HG03457 (cell line): Measurements from ENCODE around the gene OSBP2.

Experiments
- ATAC-seq: cut with Tn5 transposase; IDR thresholded peaks from one replicate; pipeline ENCODE4 v1.9.1; 2021; ENCODE audit warnings: moderate number of reproducible peaks; ENCODE audit not compliant: unreplicated experiment

OSBP2 gene

DNA sequence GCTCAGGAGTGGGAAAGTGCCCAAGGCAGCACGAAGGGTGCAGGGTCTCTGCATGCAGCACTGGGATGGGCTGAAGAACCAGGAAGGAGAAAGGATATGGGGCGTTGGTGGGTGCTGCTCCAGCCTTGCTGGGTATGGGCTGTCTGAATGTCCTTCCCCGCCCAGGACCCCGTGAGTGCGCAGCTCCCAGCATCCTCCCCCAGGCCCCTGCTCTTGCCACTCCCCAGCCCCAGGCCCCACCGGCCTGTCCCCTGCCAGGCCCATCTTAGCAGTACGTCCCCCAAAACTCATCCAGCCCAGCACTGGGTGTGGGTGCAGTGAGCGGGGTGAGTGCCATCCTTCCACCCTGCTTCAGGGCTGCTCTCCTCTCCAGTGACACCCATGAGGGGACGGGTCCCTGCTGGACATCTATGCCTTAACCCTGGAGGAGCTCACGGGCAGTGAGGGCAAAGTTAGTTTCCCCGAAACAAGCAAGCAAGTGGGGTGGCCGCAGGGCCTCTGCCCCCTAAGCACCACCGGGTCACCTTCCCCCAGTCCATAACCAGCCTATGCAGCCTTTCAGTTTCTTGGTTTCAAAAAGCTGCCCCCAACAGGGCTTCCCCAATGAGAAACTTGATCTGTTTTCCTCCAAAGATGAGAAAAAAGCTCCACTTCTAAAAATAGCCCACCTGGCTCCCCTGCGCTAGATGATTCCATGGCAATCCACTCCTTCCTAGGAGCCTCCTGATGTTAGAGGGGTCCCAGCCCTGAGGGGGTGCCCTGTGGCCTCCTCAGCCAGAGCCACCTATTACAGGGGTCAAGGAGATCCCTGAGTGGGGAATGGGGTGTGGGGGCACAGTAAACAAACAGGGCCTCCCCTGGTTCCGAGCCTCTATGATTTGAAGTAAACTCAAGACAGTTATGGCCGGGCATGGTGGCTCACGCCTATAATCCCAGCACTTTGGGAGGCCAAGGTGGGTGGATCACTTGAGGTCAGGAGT is 170.1 kb downstream of the OSBP2 start:
- no peak for ATAC-seq

DNA sequence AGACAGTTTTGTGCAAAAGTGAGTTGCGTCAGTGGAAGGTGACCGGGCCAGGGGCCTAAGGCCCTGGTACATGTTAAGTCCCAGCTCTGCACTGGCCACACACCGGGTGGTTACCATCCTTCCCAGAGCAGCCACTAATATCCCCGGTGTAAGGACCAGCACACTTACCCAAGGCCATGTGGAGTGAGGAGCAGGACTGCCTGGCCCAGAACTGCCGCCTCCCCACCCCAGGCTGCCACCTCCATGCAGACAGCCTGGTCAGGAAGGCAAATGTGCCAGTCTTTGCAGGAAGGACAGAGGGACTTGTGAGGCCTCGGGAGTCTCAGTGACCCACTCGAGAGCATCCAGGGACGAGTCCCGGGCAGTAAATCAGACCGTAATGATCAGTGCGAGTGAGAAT is 171.0 kb downstream of the OSBP2 start:
- no peak for ATAC-seq

DNA sequence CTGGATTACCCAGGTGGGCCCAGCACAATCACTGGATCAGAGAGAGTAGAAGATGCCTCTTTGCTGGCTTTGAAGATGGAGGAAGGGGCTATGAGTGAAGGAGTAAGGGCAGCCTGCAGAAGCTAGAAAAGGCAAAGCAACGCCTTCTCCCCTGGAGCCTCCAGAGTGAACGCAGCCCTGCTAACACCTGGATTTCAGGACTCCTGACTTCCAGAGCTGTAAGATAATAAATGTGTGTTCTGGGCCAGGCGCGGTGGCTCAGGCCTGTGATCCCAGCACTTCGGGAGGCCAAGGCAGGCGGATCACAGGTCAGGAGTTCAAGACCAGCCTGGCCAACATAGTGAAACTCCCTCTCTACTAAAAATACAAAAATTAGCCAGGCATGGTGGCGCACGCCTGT is 171.5 kb downstream of the OSBP2 start:
- no peak for ATAC-seq

DNA sequence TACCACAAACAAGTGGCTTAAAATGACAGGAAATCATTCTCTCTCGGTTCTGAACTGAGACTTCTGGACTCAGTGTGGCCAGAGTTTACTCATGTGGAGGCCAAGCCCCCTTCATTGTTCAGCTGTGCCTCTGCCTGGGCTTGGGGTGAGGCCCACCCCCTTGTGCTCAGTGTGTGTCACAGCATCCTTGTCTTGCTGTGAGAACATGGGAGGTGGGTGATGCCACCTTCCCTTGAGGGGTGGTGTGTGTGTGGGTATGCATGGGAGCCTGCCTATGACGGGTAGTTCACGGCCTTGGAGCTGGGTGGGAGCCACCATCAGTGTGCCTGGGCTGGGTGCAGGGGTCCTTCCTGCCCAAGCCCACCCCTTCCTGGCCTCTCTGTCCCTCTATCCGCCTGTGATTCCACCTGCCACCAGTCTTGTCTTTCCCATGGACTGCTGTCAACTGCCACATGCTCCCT is 172.2 kb downstream of the OSBP2 start:
- no peak for ATAC-seq

DNA sequence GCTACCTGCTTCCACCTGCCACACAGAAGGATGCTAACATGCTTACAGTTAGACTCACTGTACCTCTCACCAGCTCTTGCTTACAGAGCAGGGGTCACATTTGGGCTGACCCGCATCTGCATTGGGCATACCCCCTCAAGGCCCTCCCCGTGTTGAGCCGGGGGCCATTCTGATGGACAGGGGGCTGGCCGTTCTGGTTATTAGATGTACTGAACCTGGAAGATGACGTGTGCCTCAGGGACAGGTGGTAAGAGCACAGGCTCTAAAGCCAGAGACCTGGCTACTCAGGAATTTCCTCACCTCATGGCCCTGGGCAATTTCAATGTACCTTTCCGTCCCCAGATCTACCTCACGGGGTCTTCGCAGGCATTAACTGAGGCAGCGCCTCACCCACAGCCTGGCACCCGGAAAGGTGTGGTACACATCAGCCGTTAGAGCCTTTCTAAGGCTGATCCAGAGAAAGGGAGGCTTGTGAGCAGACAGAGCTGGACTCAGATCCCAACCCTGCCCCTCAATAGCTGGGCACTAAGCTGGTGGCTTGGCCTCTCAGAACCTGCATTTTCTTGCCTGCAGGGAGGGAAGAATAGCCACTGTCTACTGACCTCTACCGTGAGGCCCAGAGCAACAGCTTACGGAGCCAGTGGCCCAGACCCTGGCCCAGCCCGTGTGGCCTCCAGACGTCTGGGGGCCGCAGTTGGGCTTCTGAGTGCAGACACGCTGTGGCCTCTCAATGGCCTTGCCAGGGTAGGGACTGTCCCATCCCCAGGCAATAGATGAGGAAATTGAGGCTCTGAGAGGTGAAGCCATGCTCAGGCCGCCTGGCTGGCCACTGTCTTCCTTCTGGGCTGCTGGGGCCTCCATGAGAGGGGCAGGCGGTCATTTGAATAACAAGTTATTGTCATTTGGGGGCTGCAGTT is 173.3 kb downstream of the OSBP2 start:
- no peak for ATAC-seq

DNA sequence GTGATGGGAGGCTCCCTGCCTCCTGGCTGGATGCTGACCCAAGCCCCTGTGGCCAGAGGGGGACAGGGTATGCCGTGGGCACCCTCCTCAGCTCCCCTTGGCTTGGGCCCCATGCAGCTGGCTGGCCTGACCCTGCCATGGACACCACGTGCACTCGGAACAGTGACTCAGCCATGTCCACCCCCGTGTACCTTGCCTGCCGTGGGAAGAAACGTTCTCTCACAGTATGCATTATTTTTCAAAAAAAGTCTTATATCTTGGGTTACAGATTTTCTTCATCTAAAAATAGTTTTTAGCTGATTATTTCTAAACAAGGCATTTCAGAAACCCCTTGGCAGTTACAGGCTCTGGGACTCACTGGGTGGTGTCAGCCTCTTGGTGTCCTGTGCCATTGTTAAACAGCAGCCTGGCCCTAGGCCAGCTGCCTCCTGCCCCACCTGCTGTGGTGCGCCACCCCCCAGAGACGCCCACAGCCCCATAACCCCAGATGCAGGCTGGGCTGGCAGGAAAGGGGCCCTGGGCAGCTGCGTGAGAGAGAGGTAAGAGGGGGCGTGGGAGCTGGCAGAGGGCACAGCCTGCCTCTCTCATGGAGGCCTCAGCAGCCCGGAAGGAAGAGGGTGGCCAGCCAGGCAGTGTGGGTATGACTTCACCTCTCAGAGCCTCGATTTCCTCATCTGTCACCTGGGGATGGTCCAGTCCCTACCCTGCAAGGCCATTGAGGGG is 174.2 kb downstream of the OSBP2 start:
- ATAC-seq: no peak

DNA sequence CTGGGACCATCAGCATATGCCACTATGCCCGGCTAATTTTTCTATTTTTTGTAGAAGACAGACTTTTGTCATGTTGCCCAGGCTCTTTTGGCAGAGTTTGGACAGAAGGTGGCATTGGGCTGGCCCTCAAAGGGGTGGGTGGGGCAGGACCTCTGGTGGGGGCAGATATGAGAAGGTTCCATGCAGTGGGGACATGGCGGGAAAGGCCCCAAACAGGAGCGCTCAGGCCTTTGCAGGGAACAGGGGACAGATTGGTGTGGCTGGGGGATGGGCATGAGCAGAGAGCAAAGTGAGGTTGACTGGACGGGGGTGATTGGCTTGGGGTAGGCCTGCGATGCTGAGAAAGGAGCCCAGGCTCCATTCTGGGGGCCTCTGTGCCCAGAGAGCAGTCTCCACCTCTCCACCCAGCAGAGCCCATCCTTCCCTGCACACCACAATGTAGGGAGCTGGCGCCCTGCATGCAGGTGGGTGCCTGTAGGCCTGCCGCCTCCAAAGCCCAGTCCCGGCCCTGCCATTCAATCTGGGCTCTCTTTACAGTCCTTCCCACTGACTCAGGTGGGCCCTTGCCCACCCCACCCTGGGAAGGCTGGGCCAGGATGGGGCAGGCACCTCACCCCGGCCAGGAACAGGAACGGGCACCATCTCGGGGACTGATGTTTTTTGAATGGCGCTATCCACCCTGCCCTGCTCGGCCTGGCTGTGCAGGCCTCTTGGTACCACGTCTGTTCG is 175.2 kb downstream of the OSBP2 start:
- no peak for ATAC-seq

DNA sequence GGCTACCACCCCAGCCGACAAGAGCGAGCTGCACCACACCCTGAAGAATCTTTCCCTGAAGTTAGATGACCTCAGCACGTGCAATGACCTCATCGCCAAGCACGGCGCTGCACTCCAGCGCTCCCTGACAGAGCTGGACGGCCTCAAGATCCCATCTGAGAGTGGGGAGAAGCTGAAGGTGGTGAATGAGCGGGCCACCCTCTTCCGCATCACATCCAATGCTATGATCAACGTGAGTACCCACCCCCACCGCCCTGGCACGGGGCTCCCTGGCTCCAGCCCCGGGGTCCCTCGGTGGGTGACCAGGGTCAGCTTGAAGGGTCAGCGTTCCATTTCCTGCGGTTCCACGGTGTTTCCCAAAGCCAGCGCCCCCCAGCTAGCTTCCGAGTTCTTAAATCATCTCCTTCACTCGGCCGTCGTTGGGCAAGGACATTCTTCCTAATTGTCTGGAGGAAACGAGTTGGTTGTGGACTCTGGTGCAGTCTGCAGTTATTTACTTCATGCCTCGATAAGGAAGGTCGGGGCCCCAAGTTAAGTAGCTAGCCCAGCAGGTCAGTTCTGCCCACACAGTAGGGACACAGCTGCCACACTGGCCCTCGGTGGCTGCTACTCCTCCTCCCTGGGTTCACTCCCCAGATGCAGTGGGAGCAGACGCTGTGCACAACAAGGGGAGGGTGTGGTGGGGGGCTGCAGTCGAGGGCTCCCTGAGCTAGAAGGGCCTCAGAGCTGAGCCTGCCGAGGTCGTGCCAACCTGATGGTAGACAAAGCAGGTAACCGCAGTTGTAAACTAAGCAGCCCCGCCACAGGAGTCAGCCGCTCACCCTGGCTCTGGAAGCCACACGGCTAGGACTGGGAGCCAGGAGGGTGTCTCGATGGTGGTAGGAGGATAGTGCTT is 176.0 kb downstream of the OSBP2 start:
- no peak for ATAC-seq

DNA sequence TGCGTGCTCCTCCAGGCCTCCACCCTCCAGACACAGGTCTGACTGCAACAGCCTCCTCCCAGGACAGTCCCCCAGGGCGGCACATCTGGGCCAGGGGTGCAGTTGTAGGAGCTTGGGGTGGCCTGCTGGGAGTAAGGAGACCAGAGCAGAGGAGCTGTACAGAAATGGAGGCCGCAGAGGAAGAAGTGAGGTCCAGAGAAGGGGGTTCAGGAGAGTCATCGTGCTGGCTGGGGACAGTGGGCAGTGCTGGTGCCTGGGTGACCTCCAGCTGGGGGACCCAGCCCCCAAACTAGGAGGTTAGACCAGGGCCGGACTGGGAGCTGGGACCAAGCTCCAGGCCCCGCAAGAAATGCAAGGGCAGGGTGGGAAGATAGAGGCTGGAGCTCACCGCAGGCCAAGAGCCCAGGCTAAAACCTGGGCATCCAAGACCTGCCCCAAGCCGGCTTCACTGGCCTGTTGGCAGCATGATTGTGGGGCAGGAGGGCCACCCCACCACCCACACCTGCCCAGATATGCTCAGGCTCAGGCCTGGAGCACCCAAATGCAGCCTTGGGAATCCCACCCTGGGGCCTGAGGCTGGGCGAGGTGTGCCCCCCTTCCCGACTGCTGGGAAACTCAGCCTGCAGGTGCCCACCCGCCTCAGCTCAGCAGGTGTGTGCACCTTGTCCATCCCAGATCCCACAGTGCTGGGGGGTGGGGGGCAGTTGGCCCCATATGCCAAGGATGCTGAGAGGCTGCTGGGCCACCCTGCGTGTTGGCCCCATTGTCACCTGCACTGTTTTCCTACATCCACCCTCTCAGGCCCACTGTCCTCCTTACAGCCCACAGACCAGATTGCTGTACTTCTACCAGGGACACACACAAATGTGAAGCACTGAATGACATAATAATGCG is 177.0 kb downstream of the OSBP2 start:
- ATAC-seq: no peak

DNA sequence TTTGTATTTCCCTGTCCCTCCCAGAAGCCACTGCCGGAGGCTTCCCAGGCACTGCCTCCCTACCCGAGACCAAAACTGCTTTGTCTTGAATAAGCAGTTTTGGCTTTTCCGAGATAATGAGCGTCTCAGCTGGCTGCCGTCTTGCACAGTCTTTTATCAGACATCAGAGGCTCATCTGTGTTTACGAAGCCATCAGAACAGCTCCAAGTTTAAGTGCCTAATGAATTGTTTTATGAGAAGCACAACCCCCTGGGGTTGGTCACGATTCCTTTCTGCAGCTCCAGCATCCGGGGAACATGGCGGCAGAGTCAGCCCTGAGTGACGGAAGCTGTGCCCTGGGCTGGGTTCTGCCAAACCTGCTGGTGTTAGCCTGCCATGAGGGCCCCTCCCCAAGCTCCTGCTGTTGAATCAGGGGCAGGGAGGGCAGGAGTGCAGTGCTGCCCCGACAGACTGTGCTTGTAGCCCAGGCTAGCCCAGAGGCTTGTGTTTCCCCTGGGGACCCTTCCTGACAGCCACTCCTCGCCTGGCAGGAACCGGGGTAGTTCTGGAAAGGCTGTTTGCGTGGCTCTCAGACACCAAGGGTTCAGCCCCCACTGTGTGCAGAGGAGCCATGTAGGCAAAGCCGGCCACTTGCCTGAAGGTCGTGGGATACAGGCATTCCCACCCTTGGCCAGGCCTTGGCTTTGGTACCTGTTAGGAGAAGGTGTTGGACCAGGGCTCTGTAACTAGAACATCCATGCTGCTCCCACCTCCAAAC is 177.8 kb downstream of the OSBP2 start:
- ATAC-seq: no peak

DNA sequence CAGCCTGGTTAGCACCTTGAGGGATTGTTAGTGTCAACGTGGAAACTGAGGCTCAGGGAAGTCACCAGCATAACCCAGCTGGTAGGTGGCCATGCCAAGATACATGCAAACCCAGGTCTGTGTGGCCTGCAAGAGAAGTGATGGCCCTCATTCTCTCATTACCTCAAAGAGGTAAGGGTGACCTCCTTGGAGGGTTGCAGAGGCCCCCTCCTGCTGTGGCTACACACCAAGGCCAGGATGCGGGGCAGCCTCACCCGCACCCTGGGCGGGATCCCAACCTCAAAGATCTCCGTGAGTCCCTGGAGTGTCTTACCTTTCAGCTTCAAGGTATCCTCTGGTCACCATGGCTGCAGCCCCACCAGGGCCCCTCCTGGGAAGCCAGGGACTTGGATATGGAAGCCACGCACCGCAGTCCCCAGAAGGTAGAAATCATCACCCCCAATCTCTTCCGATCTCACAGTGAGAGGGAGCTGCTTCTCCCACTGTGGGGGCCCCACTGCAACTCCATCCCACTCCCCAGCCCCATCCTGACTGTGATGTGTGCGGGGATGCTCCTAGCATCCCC is 178.5 kb downstream of the OSBP2 start:
- no peak for ATAC-seq

DNA sequence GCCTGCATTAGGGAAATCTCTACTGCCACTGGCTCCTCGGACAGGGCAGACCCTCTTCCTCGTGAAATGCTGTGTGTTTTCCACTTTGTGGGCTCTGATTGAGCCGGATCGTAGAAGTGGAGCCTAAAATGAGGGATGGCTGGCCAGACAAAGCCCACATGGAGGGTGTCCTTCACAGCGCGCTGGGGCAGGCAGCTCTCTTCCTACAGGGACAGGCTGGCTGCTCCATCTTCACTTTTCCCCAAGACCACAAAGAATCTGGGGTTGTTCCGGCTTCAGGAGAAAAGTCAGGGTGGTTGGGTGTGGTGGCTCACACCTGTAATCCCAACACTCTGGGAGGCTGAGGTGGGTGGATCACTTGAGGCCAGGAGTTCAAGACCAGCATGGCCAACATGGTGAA is 179.0 kb downstream of the OSBP2 start:
- no peak for ATAC-seq

DNA sequence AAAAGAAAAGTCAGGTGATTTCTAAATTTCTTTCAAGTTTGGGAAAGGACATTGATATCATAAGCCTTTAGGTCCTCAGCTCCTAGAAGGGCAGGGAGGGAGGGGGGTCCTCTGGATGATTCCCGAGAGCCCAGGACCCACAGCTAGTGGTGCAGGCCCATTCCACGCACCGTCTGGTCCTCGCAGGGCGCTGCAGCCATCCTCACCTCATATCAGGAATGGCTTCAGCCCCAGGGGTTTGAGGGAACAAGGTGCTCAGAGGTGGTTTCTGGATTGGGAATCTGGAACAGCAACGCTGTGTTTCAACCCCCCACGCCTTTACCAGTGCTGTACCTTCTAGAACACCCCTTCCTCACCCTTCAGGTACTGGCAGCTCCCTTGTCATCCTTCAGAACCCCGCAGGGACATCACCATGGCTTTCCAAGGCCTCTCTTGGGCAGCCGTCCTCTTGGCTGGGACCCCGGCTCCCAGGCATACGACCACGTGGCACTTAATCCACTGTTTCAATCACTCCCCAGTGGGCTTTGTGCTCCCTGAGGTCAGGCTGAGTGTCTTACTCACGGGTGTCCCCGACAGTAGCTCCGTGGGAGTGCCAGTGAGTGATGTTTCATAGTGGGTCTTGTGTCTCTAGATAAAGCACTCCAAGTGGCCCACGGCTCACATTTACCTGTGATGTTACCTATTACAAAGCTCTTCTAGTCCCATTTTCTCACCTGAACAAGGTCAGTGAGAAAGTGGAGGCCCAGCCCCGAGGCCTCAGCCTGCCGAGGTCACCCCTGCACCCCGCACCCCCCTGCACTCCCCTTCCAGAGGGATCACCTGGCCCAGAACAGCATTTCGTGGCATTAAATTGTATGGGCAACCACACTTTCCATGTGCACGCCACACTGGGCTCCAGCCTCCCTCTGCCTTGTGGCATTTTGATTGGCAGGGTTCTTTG is 180.0 kb downstream of the OSBP2 start:
- no peak for ATAC-seq

DNA sequence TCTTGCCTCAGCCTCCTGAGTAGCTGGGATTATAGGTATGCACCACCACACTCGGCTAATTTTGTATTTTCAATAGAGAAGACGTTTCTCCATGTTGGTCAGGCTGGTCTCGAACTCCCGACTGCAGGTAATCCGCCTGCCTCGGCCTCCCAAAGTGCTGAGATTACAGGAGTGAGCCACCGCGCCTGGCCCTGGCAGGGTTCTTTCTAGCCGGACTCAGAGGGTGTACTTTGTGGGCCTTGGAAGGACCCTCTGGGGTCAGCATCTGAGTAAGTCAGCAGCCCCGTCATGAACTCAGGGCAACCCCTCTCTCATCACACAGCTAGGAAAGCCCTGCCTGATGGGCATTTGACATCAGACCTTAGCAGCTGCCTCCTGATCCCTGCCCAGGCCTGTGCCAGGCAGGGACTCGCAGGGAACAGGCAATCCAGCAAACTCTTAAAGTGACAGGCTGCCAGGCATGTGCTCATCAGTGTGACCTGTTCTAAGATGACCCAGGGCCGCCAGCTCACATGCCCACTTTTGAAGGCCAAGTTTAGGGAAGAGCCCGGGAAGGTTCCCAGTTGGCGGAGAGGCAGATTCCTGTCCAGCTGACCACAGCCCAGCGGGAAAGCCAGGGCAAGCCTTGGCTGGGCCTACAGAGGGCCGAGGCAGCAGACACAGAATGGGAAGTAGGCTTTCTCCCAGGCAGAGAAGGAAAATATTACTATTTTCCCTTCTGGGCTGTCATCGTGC is 181.0 kb downstream of the OSBP2 start:
- no peak for ATAC-seq

DNA sequence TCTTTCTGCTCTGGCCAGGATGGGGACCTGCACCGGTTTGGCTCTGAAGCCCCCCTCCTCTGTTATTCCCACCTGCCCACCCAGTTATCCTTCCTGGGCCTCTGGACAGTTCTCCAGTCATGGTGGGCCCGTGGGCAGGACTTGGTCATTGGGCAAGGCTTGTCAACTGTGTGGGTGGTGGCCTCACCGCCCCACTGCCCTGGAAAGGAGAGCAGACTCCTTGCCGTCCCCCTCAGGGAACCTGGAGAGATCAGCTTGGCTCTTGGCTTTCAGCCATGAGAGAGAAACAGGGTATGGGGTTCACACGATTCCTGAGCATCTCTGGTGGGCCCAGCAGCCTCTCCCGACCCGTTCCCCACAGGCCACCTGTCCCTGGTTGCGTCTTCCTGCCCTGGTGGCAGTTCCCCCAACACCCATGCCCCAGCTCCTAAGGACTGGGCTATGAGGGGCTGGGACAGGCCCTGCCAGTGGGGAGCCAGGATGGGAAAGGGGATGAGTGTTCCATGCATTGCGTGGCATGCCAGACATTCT is 181.6 kb downstream of the OSBP2 start:
- no peak for ATAC-seq
